Keratinocyte (primary cell): ENCODE measurements around the gene CEP95. TPM values are rescaled to one million over a fixed set of nuclear protein-coding genes. Genes with fewer than 3 reads are reported as not detected.

Source experiments
- DNase-seq: peaks from one replicate; pipeline ENCODE4 v3.0.0-alpha.2; 2011; ENCODE audit warnings: low read depth, missing footprints, low spot score
- FAIRE-seq: peaks from 2 replicates; lab custom pipeline; 2011; peaks lifted over from hg19 to GRCh38; lab: Jason Lieb, UNC
- H2AFZ ChIP-seq: 2 replicates; pipeline ENCODE4 v1.6.0; 2012; ENCODE audit warnings: low read length, control low read depth, inconsistent platforms; ENCODE audit not compliant: control insufficient read depth
- H3K27ac ChIP-seq: 2 replicates; pipeline ENCODE4 v1.5.1; 2011; ENCODE audit warnings: low read length; ENCODE audit not compliant: control insufficient read depth, insufficient read depth
- H3K27me3 ChIP-seq: 3 replicates; pipeline ENCODE4 v1.6.0; 2011; ENCODE audit warnings: low read length; ENCODE audit not compliant: control insufficient read depth, insufficient read depth; ENCODE audit errors: extremely low read depth
- H3K36me3 ChIP-seq, 2 experiments: 2 replicates in 1 of 2; 3 replicates in 1 of 2; pipeline ENCODE4 v1.5.1; 2011; ENCODE audit warnings: low read length in 2 of 2, mild to moderate bottlenecking in 1 of 2; ENCODE audit not compliant: control insufficient read depth in 2 of 2, insufficient read depth in 2 of 2; ENCODE audit errors: extremely low read depth in 1 of 2
- H3K4me1 ChIP-seq: 3 replicates; pipeline ENCODE4 v1.5.1; 2011; ENCODE audit warnings: low read length; ENCODE audit not compliant: control insufficient read depth, insufficient read depth; ENCODE audit errors: extremely low read depth
- H3K4me2 ChIP-seq: 3 replicates; pipeline ENCODE4 v1.6.0; 2011; ENCODE audit warnings: low read depth, low read length; ENCODE audit not compliant: control insufficient read depth, insufficient read depth; ENCODE audit errors: extremely low read depth
- H3K4me3 ChIP-seq, 3 experiments: fragments of 200-600 bp in 1 of 3; sonication (generic) in 1 of 3; 2 replicates in 2 of 3; 3 replicates in 1 of 3; pipeline ENCODE4 v1.5.1; 2011 to 2016; ENCODE audit warnings: low read length in 3 of 3, mild to moderate bottlenecking in 3 of 3, control low read depth in 2 of 3, inconsistent platforms in 1 of 3, low read depth in 1 of 3, mixed read lengths in 1 of 3, mixed run types in 1 of 3, moderate library complexity in 1 of 3; ENCODE audit not compliant: control insufficient read depth in 2 of 3, insufficient read depth in 2 of 3; ENCODE audit errors: extremely low read depth in 1 of 3
- H3K79me2 ChIP-seq: 2 replicates; pipeline ENCODE4 v1.6.0; 2012; ENCODE audit warnings: low read length; ENCODE audit not compliant: control insufficient read depth, insufficient read depth
- H3K9ac ChIP-seq: 3 replicates; pipeline ENCODE4 v1.6.0; 2011; ENCODE audit warnings: low read length; ENCODE audit not compliant: control insufficient read depth, insufficient read depth; ENCODE audit errors: extremely low read depth
- H3K9me1 ChIP-seq: 3 replicates; pipeline ENCODE4 v1.6.0; 2011; ENCODE audit warnings: low read length; ENCODE audit not compliant: control insufficient read depth, insufficient read depth; ENCODE audit errors: extremely low read depth
- H3K9me3 ChIP-seq: 2 replicates; pipeline ENCODE4 v1.5.1; 2012; ENCODE audit warnings: low read depth, low read length; ENCODE audit not compliant: control insufficient read depth
- H4K20me1 ChIP-seq: 3 replicates; pipeline ENCODE4 v1.6.0; 2011; ENCODE audit warnings: low read length; ENCODE audit not compliant: control insufficient read depth, insufficient read depth; ENCODE audit errors: extremely low read depth
- CTCF ChIP-seq, 3 experiments: IDR thresholded peaks in 1 of 3; conservative IDR thresholded peaks in 1 of 3; optimal IDR thresholded peaks in 1 of 3; 2 replicates in 2 of 3; 3 replicates in 1 of 3; pipeline versions ENCODE3 to v1.5.1; 2011; ENCODE audit warnings: low read length in 3 of 3, mild to moderate bottlenecking in 3 of 3, moderate library complexity in 2 of 3, control low read depth in 1 of 3, inconsistent platforms in 1 of 3; ENCODE audit not compliant: insufficient read depth in 2 of 3; ENCODE audit errors: extremely low read depth in 1 of 3
- EZH2 ChIP-seq: IDR thresholded peaks from one replicate; pipeline ENCODE4 v1.6.1; 2012; ENCODE audit warnings: inconsistent platforms, mild to moderate bottlenecking, low read length, moderate library complexity
- dilution Hi-C: fragments of 300-500 bp; cut with MboI; formaldehyde crosslinking; loops from one replicate; pipeline ENCODE4 v1.7.0; 2020; ENCODE audit warnings: low sequenced_read_pairs; ENCODE audit not compliant: extremely low pct_ligation_motif_present
- polyA plus RNA-seq, 5 experiments: library from polyadenylated mRNA; depleted of rRNA in 3 of 5; stranded (reverse) in 3 of 5; stranded (forward) in 1 of 5; unstranded in 1 of 5; fragments of >200 nt; gene quantifications; 1 replicate in 1 of 5; 2 replicates in 3 of 5; 3 replicates in 1 of 5; pipeline versions ENCODE4 v1.2.1 to v1.2.3, GENCODE V29; 2011 to 2012; ENCODE audit warnings: missing spikeins in 2 of 5, low read depth in 1 of 5, low replicate concordance in 1 of 5

CEP95 gene
- polyA plus RNA-seq, 1 donor (not counting 4 experiments of a cell fraction or from before 2014, with no cell fraction given): 31.6 TPM

- Histone ChIP-seq H2AFZ (no peak overlapping the region), H4K20me1 (peaks cover 6% of the 10 kb centered on the region), H3K27me3 (no peaks in the 10 kb centered on the region), H3K36me3 (peaks cover 19 to 45% of the 10 kb centered on the region in 2 experiments), H3K4me3 (no peak overlapping the region), H3K9me3 (no peaks in the 10 kb centered on the region), H3K9me1 (no peaks in the 10 kb centered on the region), H3K27ac (no peak overlapping the region), H3K4me1 (no peaks in the 10 kb centered on the region), H3K9ac (no peak overlapping the region), H3K4me2 (no peak overlapping the region), H3K79me2 (peaks cover 30% of the 10 kb centered on the region)
- FAIRE-seq: no peak
- DNase-seq: no peak
- TF ChIP-seq CTCF (optimal IDR thresholded peaks at IDR 0.05 in 1 of 3, IDR thresholded peaks at IDR 0.05 in 1 of 3, conservative IDR thresholded peaks at IDR 0.05 in 1 of 3; ENCODE audit: extremely low read depth in 1 of 3, insufficient read depth in 2 of 3, low read length in 3 of 3) (no peak), EZH2 (no peak)
- dilution Hi-C loops: no loop called here
Measured at GRCh38 chr17:64564098-64564497, 57.3 kb downstream of the CEP95 start.

- no peak for TF ChIP-seq CTCF (optimal IDR thresholded peaks at IDR 0.05 in 1 of 3, IDR thresholded peaks at IDR 0.05 in 1 of 3, conservative IDR thresholded peaks at IDR 0.05 in 1 of 3; ENCODE audit: extremely low read depth in 1 of 3, insufficient read depth in 2 of 3, low read length in 3 of 3)
- no peak for TF ChIP-seq EZH2
- no peaks in the 10 kb centered on the region for H3K4me1 ChIP-seq
- H3K27ac ChIP-seq: no peak overlapping the region
- H4K20me1 ChIP-seq: peaks cover 10% of the 10 kb centered on the region
- no peak overlapping the region for H2AFZ ChIP-seq
- H3K27me3 ChIP-seq: no peaks in the 10 kb centered on the region
- FAIRE-seq (no peak), DNase-seq (no peak)
- peaks cover 24 to 49% of the 10 kb centered on the region in 2 experiments for H3K36me3 ChIP-seq
- peaks cover 36% of the 10 kb centered on the region for H3K79me2 ChIP-seq
- H3K9me3 ChIP-seq: no peaks in the 10 kb centered on the region
- dilution Hi-C loops: no loop called here
- H3K4me3 ChIP-seq: no peak overlapping the region
- H3K9me1 ChIP-seq: no peaks in the 10 kb centered on the region
- H3K9ac ChIP-seq: no peak overlapping the region
- no peak overlapping the region for H3K4me2 ChIP-seq
Measured at GRCh38 chr17:64565563-64565962, 58.8 kb downstream of the CEP95 start.
